Neutrophil (primary cell): Measurements from ENCODE around the gene ACER1.

ENCODE experiments used
- H3K27ac ChIP-seq: fragments of 200-600 bp; sonication (generic); 2 replicates; pipeline ENCODE4 v1.5.1; 2016; ENCODE audit warnings: mild to moderate bottlenecking, moderate library complexity
- H3K27me3 ChIP-seq: fragments of 200-600 bp; sonication (generic); 2 replicates; pipeline ENCODE4 v1.6.0; 2016; ENCODE audit warnings: mild to moderate bottlenecking
- H3K36me3 ChIP-seq: fragments of 200-600 bp; sonication (generic); 2 replicates; pipeline ENCODE4 v1.5.1; 2017
- H3K4me1 ChIP-seq, 2 experiments: fragments of 200-600 bp in 1 of 2; sonication (generic) in 1 of 2; 1 replicate in 1 of 2; 2 replicates in 1 of 2; pipeline versions ENCODE4 v1.5.1 to v1.6.1; 2013 to 2016; ENCODE audit warnings: low read depth in 1 of 2, low read length in 1 of 2, mild to moderate bottlenecking in 1 of 2, moderate library complexity in 1 of 2; ENCODE audit not compliant: control insufficient read depth in 1 of 2, insufficient read depth in 1 of 2
- H3K4me3 ChIP-seq, 2 experiments: fragments of 200-600 bp in 1 of 2; sonication (generic) in 1 of 2; 1 replicate in 1 of 2; 2 replicates in 1 of 2; pipeline ENCODE4 v1.5.1; 2013 to 2016; ENCODE audit warnings: low read depth in 1 of 2, low read length in 1 of 2, mild to moderate bottlenecking in 1 of 2, moderate library complexity in 1 of 2
- H3K9me3 ChIP-seq: fragments of 200-600 bp; sonication (generic); 2 replicates; pipeline ENCODE4 v1.5.1; 2016
- CTCF ChIP-seq: fragments of 200-600 bp; sonication (generic); IDR thresholded peaks from 2 replicates; pipeline ENCODE4 v1.5.1; 2016; ENCODE audit warnings: antibody characterized with exemption

ACER1 gene

GRCh38 chr19:6334490-6335285 is 1.3 kb upstream of the ACER1 start:
- TF ChIP-seq CTCF, result no peak
- Histone ChIP-seq H3K27ac (no peak overlapping the region), H3K4me1 (no peaks in the 10 kb centered on the region), H3K36me3 (no peaks in the 10 kb centered on the region), H3K4me3 (no peak overlapping the region), H3K9me3 (no peaks in the 10 kb centered on the region), H3K27me3 (no peaks in the 10 kb centered on the region)

- TF ChIP-seq CTCF, result no peak
- Histone ChIP-seq H3K36me3 (no peaks in the 10 kb centered on the region), H3K27me3 (no peaks in the 10 kb centered on the region)
Measured at GRCh38 chr19:6326815-6327214, 6.6 kb downstream of the ACER1 start.

DNA sequence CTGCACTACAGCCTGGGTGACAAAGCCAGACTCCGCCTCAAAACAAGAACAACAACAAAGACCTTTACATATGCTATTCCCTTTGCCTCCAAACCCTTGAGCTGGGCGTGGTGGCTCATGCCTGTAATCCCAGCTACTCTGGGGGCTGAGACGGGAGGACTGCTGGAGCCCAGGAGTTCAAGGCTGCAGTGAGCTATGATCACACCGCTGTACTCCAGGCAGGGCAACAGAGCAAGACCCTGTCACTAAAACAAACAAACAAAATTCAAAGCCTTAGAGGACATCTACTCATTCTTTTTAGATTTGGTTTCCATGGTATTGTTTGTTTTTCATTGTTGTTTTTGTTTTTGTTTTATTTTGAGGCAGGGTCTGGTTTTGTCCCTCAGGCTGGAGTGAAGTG is 7.8 kb downstream of the ACER1 start:
- Histone ChIP-seq H3K36me3 (no peaks in the 10 kb centered on the region), H3K27me3 (no peaks in the 10 kb centered on the region), H3K27ac (no peak overlapping the region), H3K4me1 (no peaks in the 10 kb centered on the region), H3K9me3 (no peaks in the 10 kb centered on the region), H3K4me3 (no peak overlapping the region)
- no peak for TF ChIP-seq CTCF

More at GRCh38 chr19:6326815-6327214, 6.6 kb downstream of the ACER1 start:
- H3K9me3 ChIP-seq, result no peaks in the 10 kb centered on the region
- H3K4me1 ChIP-seq, result no peaks in the 10 kb centered on the region
- H3K27ac ChIP-seq, result no peak overlapping the region
- H3K4me3 ChIP-seq, result no peak overlapping the region

GRCh38 chr19:6324757-6325156 is 8.7 kb downstream of the ACER1 start:
- H3K27ac ChIP-seq, result no peak overlapping the region
- no peak overlapping the region for H3K4me3 ChIP-seq
- no peaks in the 10 kb centered on the region for H3K27me3 ChIP-seq
- H3K4me1 ChIP-seq, result no peaks in the 10 kb centered on the region
- no peaks in the 10 kb centered on the region for H3K9me3 ChIP-seq
- TF ChIP-seq CTCF, result no peak
- H3K36me3 ChIP-seq, result no peaks in the 10 kb centered on the region

- Histone ChIP-seq H3K4me3 (no peak overlapping the region), H3K36me3 (no peaks in the 10 kb centered on the region), H3K9me3 (no peaks in the 10 kb centered on the region), H3K27ac (no peak overlapping the region), H3K4me1 (no peaks in the 10 kb centered on the region), H3K27me3 (no peaks in the 10 kb centered on the region)
- no peak for TF ChIP-seq CTCF
Measured at GRCh38 chr19:6322284-6322683, 11.1 kb downstream of the ACER1 start.
